Activated CD4-positive, alpha-beta memory T cell treated with anti-CD3 and anti-CD28 coated beads for 36 hours (primary cell): ENCODE data around the gene FLT3LG. TPM values are rescaled to one million over a fixed set of nuclear protein-coding genes. Genes with fewer than 3 reads are reported as not detected.
A peak's percentile ranks its signal among the peaks of the same experiment; 100 is the strongest.

ENCODE experiments used
- CTCF ChIA-PET: fragments of 350-600 bp; sonication (Branson Sonifier 250); formaldehyde crosslinking; loops from one replicate; lab custom pipeline; 2021; ENCODE audit warnings: antibody characterized with exemption, inconsistent platforms; lab: Charles Lee
- POLR2A ChIA-PET: fragments of 350-600 bp; sonication (Branson Sonifier 250); formaldehyde crosslinking; loops from one replicate; lab custom pipeline; 2021; ENCODE audit warnings: antibody characterized with exemption; lab: Charles Lee
- DNase-seq: peaks from one replicate; pipeline ENCODE4 v3.0.0-alpha.2; 2020
- H3K27ac Mint-ChIP-seq: one replicate; pipeline ENCODE4 v1.8.0; 2021; ENCODE audit warnings: mixed read lengths
- H3K27me3 Mint-ChIP-seq: one replicate; pipeline ENCODE4 v1.8.0; 2021; ENCODE audit warnings: mixed read lengths
- H3K36me3 Mint-ChIP-seq: one replicate; pipeline ENCODE4 v1.8.0; 2021; ENCODE audit warnings: mixed read lengths
- H3K4me1 Mint-ChIP-seq: one replicate; pipeline ENCODE4 v1.8.0; 2021; ENCODE audit warnings: low read depth, mixed read lengths
- H3K4me3 Mint-ChIP-seq: one replicate; pipeline ENCODE4 v1.8.0; 2021; ENCODE audit warnings: mild to moderate bottlenecking, mixed read lengths
- H3K9me3 Mint-ChIP-seq: one replicate; pipeline ENCODE4 v1.8.0; 2021; ENCODE audit warnings: mixed read lengths
- intact Hi-C: fragments of 100-400 bp; cut with micrococcal nuclease; formaldehyde crosslinking; loops from one replicate; pipeline ENCODE4 v1.15.1; 2023
- total RNA-seq, 2 experiments: library from RNA; stranded (reverse); gene quantifications; one replicate each; pipeline ENCODE4 v1.2.3, GENCODE V29; 2021

FLT3LG gene
- total RNA-seq, 2 experiments from 2014 or later = 50.1 to 51.0 TPM

- peaks cover 79% of the 10 kb centered on the region for H3K27me3 Mint-ChIP-seq
- H3K36me3 Mint-ChIP-seq = no peaks in the 10 kb centered on the region
- H3K4me3 Mint-ChIP-seq = no peak overlapping the region
- intact Hi-C loops = no loop called here
- no peaks in the 10 kb centered on the region for H3K9me3 Mint-ChIP-seq
- CTCF ChIA-PET = no interaction called here
- no peak overlapping the region for H3K27ac Mint-ChIP-seq
- POLR2A ChIA-PET = no interaction called here
- H3K4me1 Mint-ChIP-seq = peaks cover 30% of the 10 kb centered on the region
- peak; percentile 57 for DNase-seq
Observed at GRCh38 chr19:49432141-49433073, 41.6 kb upstream of the FLT3LG start.

GRCh38 chr19:49433240-49433901, 40.6 kb upstream of the FLT3LG start:
- no peaks in the 10 kb centered on the region for H3K36me3 Mint-ChIP-seq
- POLR2A ChIA-PET = interaction anchor here (1.0 kb wide), 1 partner anchor 9 kb away, joined by 4 read pairs; the partner anchor contains the start of gene GFY

GRCh38 chr19:49434907-49435583, 39.0 kb upstream of the FLT3LG start:
- ChIA-PET POLR2A (interaction anchor here (0.5 kb wide), 1 partner anchor 324 kb away, joined by 3 read pairs; no protein-coding TSS in a partner anchor), CTCF (interaction anchor here (1.1 to 1.7 kb wide), 3 partner anchors 16 to 135 kb away, joined by 4 to 7 read pairs (median 5); no protein-coding TSS in a partner anchor)
- DNase-seq = no peak
- Mint-ChIP-seq H3K4me1 (peaks cover 19% of the 10 kb centered on the region), H3K27me3 (peaks cover 84% of the 10 kb centered on the region), H3K27ac (no peak overlapping the region), H3K4me3 (no peak overlapping the region), H3K9me3 (no peaks in the 10 kb centered on the region), H3K36me3 (no peaks in the 10 kb centered on the region)
- intact Hi-C loops = no loop called here

More at GRCh38 chr19:49433240-49433901, 40.6 kb upstream of the FLT3LG start:
- peaks cover 22% of the 10 kb centered on the region for H3K4me1 Mint-ChIP-seq
- DNase-seq = no peak
- peaks cover 82% of the 10 kb centered on the region for H3K27me3 Mint-ChIP-seq
- no peak overlapping the region for H3K4me3 Mint-ChIP-seq
- intact Hi-C loops = no loop called here
- peak overlapping the region; percentile 56 for H3K27ac Mint-ChIP-seq
- H3K9me3 Mint-ChIP-seq = no peaks in the 10 kb centered on the region
- CTCF ChIA-PET = interaction anchor here (1.1 kb wide), 1 partner anchor 14 kb away, joined by 5 read pairs; no protein-coding TSS in a partner anchor

GRCh38 chr19:49435670-49436069, 38.3 kb upstream of the FLT3LG start:
- H3K4me3 Mint-ChIP-seq = no peak overlapping the region
- peaks cover 19% of the 10 kb centered on the region for H3K4me1 Mint-ChIP-seq
- H3K36me3 Mint-ChIP-seq = no peaks in the 10 kb centered on the region
- DNase-seq = no peak
- no peaks in the 10 kb centered on the region for H3K9me3 Mint-ChIP-seq
- intact Hi-C loops = no loop called here
- ChIA-PET CTCF (interaction anchor here (1.3 to 1.7 kb wide), 3 partner anchors 13 to 136 kb away, joined by 4 to 7 read pairs (median 5); partner anchors contain the start of gene PTH2), POLR2A (interaction anchor here (0.5 kb wide), 1 partner anchor 325 kb away, joined by 3 read pairs; no protein-coding TSS in a partner anchor)
- H3K27ac Mint-ChIP-seq = no peak overlapping the region
- H3K27me3 Mint-ChIP-seq = peaks cover 84% of the 10 kb centered on the region

GRCh38 chr19:49436381-49437017, 37.5 kb upstream of the FLT3LG start:
- Mint-ChIP-seq H3K4me1 (peaks cover 23% of the 10 kb centered on the region), H3K4me3 (no peak overlapping the region), H3K36me3 (no peaks in the 10 kb centered on the region), H3K27ac (no peak overlapping the region), H3K9me3 (no peaks in the 10 kb centered on the region), H3K27me3 (peaks cover 83% of the 10 kb centered on the region)
- intact Hi-C loops = no loop called here
- POLR2A ChIA-PET = no interaction called here
- DNase-seq = peak; percentile 80
- CTCF ChIA-PET = interaction anchor here (0.6 to 1.7 kb wide), 6 partner anchors 14 to 170 kb away, joined by 3 to 7 read pairs (median 4); partner anchors contain the start of gene PTH2

- DNase-seq = no peak
- Mint-ChIP-seq H3K27ac (no peak overlapping the region), H3K36me3 (no peaks in the 10 kb centered on the region), H3K4me3 (no peak overlapping the region), H3K27me3 (peaks cover 86% of the 10 kb centered on the region), H3K4me1 (peaks cover 27% of the 10 kb centered on the region), H3K9me3 (no peaks in the 10 kb centered on the region)
- intact Hi-C loops = no loop called here
- ChIA-PET POLR2A (no interaction called here), CTCF (interaction anchor here (1.2 kb wide), 1 partner anchor 33 kb away, joined by 5 read pairs; no protein-coding TSS in a partner anchor)
Observed at GRCh38 chr19:49437231-49437630, 36.8 kb upstream of the FLT3LG start.

GRCh38 chr19:49438261-49438660, 35.8 kb upstream of the FLT3LG start:
- no peak overlapping the region for H3K4me3 Mint-ChIP-seq
- intact Hi-C loops = no loop called here
- peaks cover 26% of the 10 kb centered on the region for H3K4me1 Mint-ChIP-seq
- POLR2A ChIA-PET = no interaction called here
- CTCF ChIA-PET = no interaction called here
- no peak overlapping the region for H3K27ac Mint-ChIP-seq
- no peaks in the 10 kb centered on the region for H3K9me3 Mint-ChIP-seq
- DNase-seq = no peak
- H3K27me3 Mint-ChIP-seq = peaks cover 82% of the 10 kb centered on the region
- no peaks in the 10 kb centered on the region for H3K36me3 Mint-ChIP-seq

- ChIA-PET POLR2A (interaction anchor here (0.6 to 1.0 kb wide), 2 partner anchors 17 to 48 kb away, joined by 3 to 4 read pairs; no protein-coding TSS in a partner anchor), CTCF (interaction anchor here (1.1 to 1.4 kb wide), 3 partner anchors 18 to 48 kb away, joined by 3 read pairs; no protein-coding TSS in a partner anchor)
- Mint-ChIP-seq H3K36me3 (no peaks in the 10 kb centered on the region), H3K4me3 (no peak overlapping the region), H3K4me1 (peaks cover 29% of the 10 kb centered on the region), H3K27ac (no peak overlapping the region), H3K9me3 (no peaks in the 10 kb centered on the region), H3K27me3 (peaks cover 72% of the 10 kb centered on the region)
- DNase-seq = no peak
- intact Hi-C loops = no loop called here
Observed at GRCh38 chr19:49439836-49440235, 34.2 kb upstream of the FLT3LG start.

- no peaks in the 10 kb centered on the region for H3K36me3 Mint-ChIP-seq
- ChIA-PET POLR2A (interaction anchor here (1.0 kb wide), 1 partner anchor 48 kb away, joined by 3 read pairs; no protein-coding TSS in a partner anchor), CTCF (interaction anchor here (1.1 to 1.8 kb wide), 4 partner anchors 11 to 49 kb away, joined by 3 to 4 read pairs (median 3); no protein-coding TSS in a partner anchor)
- DNase-seq = no peak
- no peak overlapping the region for H3K27ac Mint-ChIP-seq
- H3K4me3 Mint-ChIP-seq = no peak overlapping the region
- H3K27me3 Mint-ChIP-seq = peaks cover 64% of the 10 kb centered on the region
- peaks cover 34% of the 10 kb centered on the region for H3K4me1 Mint-ChIP-seq
- H3K9me3 Mint-ChIP-seq = no peaks in the 10 kb centered on the region
- intact Hi-C loops = no loop called here
Observed at GRCh38 chr19:49440439-49441209, 33.4 kb upstream of the FLT3LG start.

- peaks cover 29% of the 10 kb centered on the region for H3K4me1 Mint-ChIP-seq
- intact Hi-C loops = no loop called here
- ChIA-PET POLR2A (no interaction called here), CTCF (interaction anchor here (0.8 to 4.0 kb wide), 4 partner anchors 11 to 174 kb away, joined by 3 to 48 read pairs (median 4); no protein-coding TSS in a partner anchor)
- DNase-seq = peak; percentile 67
- peak within 1 kb of the TSS; percentile 21 for H3K27ac Mint-ChIP-seq
- peaks cover 56% of the 10 kb centered on the region for H3K27me3 Mint-ChIP-seq
- H3K36me3 Mint-ChIP-seq = peaks cover 3% of the 10 kb centered on the region
- H3K9me3 Mint-ChIP-seq = no peaks in the 10 kb centered on the region
- peak within 1 kb of the TSS; percentile 74 for H3K4me3 Mint-ChIP-seq
Observed at GRCh38 chr19:49441210-49441959, 32.6 kb upstream of the FLT3LG start, which contains the start of gene SLC17A7. SLC17A7 (minus strand) TSS chr19:49441527; CDS start chr19:49441379, 148 bp downstream.
